Amniotic epithelial cell (primary cell): ENCODE results near the gene CFAP47.
"Not testable (repeated sequence)": the region's sequence is repeated elsewhere in the genome, so short reads cannot be mapped to it uniquely, and the experiment has no call there.

Experiments used
- DNase-seq: peaks from one replicate; pipeline ENCODE4 v3.0.0-alpha.2; 2010; ENCODE audit warnings: low read depth

The CFAP47 gene

DNA sequence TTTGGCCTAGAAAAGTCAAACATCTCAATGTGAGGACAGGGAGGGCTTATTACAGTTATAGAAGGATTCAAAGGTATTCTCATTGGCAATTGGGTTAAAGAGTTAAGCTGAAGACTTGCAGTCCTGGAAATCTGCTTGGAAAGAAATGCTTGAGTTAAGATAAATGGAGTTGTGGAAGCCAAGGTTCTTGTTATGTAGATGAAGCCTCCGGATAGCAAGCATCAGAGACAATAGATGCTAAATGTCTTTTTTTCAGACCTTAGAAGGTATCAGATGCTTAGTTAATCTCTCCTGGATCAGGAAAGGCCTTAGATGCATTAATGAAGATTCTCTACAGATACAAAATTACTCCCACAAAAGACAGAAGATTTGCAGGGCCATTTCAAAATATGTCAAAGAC lies 299.3 kb downstream of the CFAP47 start:
- DNase-seq: no peak

DNA sequence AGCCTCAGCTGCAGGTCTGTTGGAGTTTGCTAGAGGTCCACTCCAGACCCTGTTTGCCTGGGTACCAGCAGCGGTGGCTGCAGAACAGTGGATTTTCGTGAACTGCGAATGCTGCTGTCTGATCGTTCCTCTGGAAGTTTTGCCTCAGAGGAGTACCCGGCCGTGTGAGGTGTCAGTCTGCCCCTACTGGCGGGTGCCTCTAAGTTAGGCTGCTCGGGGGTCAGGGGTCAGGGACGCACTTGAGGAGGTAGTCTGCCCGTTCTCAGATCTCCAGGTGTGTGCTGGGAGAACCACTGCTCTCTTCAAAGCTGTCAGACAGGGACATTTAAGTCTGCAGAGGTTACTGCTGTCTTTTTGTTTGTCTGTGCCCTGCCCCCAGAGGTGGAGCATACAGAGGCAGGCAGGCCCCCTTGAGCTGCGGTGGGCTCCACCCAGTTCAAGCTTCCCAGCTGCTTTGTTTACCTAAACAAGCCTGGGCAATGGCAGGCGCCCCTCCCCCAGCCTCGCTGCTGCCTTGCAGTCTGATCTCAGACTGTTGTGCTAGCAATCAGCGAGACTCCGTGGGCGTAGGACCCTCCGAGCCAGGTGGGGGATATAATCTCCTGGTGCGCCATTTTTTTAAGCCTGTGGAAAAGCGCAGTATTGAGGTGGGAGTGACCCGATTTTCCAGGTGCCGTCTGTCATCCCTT lies 315.4 kb downstream of the CFAP47 start:
- DNase-seq: not testable (repeated sequence)

- DNase-seq: no peak
These were observed 321.9 kb downstream of the CFAP47 start for GRCh38 chrX:36241397-36241796.

- DNase-seq: no peak
These were observed 346.6 kb downstream of the CFAP47 start for GRCh38 chrX:36266155-36266554.

DNA sequence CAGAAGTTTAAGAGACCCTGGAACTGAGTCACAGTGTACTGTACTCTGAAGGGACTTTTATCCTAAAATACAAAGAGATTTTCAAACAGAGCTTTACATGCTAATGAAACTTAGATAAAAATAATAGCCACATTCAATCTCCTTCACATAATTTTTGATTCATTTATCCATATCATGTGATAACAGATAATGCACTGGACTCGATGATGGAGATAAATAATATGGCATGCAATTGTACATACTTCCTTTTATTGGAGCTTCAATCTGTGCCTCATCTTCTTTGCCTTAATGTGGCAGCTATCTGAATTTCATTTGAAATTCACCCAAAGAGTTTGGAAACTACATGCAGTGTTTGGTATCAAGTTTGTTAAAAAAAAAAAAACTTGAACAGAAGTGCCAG lies 390.6 kb downstream of the CFAP47 start:
- DNase-seq: no peak

GRCh38 chrX:36314303-36314702 lies 394.8 kb downstream of the CFAP47 start:
- no peak for DNase-seq

DNA sequence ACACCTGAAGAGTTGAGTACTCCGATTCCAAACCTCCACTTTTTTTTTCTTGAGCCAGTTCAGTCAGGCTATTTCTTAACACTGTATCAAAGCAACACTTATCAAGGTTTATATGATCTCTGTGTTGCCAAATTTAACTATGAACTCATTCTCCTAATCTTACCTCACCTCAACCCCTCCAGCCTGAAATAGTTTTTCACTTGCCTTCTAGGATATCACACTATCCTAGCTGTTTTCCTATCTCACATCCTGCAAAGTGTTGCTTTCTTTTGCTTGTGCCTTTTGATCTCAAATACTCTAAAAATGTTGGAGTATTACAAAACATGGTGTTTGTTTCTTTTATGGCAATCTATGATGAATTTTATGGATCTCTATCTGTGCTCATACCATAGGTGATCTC lies 415.0 kb downstream of the CFAP47 start:
- peak; percentile 61 for DNase-seq

- DNase-seq: no peak
These were observed 417.2 kb downstream of the CFAP47 start for GRCh38 chrX:36336751-36337150.

GRCh38 chrX:36344301-36344700 lies 424.8 kb downstream of the CFAP47 start:
- DNase-seq: no peak

GRCh38 chrX:36348509-36348908 lies 429.0 kb downstream of the CFAP47 start:
- no peak for DNase-seq

- DNase-seq: no peak
These were observed 438.3 kb downstream of the CFAP47 start for GRCh38 chrX:36357855-36358254.

GRCh38 chrX:36364262-36364661 lies 444.7 kb downstream of the CFAP47 start:
- DNase-seq: no peak

DNA sequence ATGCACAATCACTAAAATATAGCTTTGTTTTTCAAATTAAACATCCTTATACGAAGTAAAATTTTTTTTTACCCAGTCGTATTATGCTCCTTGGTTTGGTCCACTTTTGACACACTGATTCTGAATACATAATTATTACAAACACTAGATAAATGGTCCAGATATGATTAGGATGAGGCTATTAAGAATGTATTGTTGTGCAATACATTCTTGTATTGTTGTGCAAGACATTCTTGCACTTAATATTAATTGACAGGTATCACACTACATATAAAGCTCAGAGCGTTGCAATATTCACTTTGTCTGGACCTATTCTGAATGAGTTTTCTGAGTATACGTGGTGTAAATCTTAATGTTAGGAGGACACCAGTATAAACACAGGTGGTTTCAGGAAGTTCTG lies 464.0 kb downstream of the CFAP47 start:
- no peak for DNase-seq

DNA sequence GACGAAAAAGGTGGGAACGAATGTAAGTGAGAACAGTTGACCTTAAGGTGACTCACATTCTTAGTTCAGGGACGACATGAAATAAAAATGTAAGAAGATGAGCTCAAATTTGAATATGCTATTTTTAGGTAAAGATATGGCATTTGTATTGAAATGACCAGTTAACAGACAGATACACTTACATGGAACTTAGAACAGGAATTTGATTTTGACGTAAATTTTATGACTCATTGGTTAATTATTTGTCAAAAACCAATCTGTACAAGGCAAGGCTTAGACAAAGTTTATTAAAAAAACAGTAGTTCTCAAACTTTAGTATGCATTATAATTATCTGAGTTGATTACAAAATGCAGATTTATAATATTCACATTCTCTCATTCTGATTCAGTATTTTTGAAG lies 469.4 kb downstream of the CFAP47 start:
- peak; percentile 20 for DNase-seq

DNA sequence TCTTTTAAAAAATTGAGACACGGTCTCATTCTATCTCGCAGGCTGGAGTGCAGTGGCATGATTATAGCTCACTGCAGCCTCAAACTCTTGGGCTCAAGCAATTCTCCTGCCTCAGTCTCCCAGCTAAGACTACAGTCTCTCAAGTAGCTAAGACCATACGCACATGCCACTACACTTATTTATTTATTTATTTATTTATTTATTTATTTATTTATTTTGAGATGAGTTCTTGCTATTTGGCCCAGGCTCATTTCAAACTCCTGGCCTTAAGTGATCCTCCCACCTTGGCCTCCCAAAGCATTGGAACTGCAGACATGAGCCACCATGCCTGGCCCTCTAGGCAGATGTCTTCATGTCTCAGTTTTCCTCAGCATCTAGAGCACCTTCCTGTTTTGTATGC lies 482.2 kb downstream of the CFAP47 start:
- DNase-seq: no peak

GRCh38 chrX:36407836-36408235 lies 488.3 kb downstream of the CFAP47 start:
- no peak for DNase-seq

GRCh38 chrX:36414056-36414455 lies 494.5 kb downstream of the CFAP47 start:
- peak; percentile 29 for DNase-seq

- no peak for DNase-seq
These were observed 502.8 kb downstream of the CFAP47 start for GRCh38 chrX:36422368-36422767.

GRCh38 chrX:36431819-36432218 lies 512.3 kb downstream of the CFAP47 start:
- peak; percentile 92 for DNase-seq

- DNase-seq: peak; percentile 14
These were observed 515.0 kb downstream of the CFAP47 start for GRCh38 chrX:36434522-36434921.
